ENCODE results near the gene MAP3K8.

GRCh38 chr10:30392564-30392990 is 41.4 kb upstream of the MAP3K8 start:
- no peak for TF ChIP-seq ESRRG (CRISPR knock-in tag; IDR thresholded peaks at IDR 0.05)
- TF ChIP-seq, protein P1, sequence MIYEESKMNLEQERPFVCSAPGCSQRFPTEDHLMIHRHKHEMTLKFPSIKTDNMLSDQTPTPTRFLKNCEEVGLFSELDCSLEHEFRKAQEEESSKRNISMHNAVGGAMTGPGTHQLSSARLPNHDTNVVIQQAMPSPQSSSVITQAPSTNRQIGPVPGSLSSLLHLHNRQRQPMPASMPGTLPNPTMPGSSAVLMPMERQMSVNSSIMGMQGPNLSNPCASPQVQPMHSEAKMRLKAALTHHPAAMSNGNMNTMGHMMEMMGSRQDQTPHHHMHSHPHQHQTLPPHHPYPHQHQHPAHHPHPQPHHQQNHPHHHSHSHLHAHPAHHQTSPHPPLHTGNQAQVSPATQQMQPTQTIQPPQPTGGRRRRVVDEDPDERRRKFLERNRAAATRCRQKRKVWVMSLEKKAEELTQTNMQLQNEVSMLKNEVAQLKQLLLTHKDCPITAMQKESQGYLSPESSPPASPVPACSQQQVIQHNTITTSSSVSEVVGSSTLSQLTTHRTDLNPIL (CRISPR knock-in tag; IDR thresholded peaks at IDR 0.05; ENCODE audit: low read depth), result no peak

All from SK-N-SH treated with all-trans-retinoic acid at 6 μM for 48 hours (cell line).